H1 (cell line): ENCODE data around the gene SMPDL3B. TPM values are rescaled to one million over a fixed set of nuclear protein-coding genes. Genes with fewer than 3 reads are reported as not detected.

Source experiments
- CHD7 ChIP-seq: fragments of 300-600 bp; sonication (generic); IDR thresholded peaks from 2 replicates; pipeline ENCODE4 v1.7.1; 2012; ENCODE audit warnings: low read length, moderate library complexity, mild to moderate bottlenecking, inconsistent platforms; ENCODE audit not compliant: insufficient replicate concordance
- POU5F1 ChIP-seq: IDR thresholded peaks from 2 replicates; pipeline ENCODE4 v1.6.1; 2011; ENCODE audit warnings: low read depth, mild to moderate bottlenecking, low read length, moderate library complexity
- SIN3A ChIP-seq, 2 experiments: IDR thresholded peaks in 1 of 2; conservative IDR thresholded peaks in 1 of 2; 2 replicates each; pipeline ENCODE4 v1.6.1; 2011 to 2012; ENCODE audit warnings: low read length in 2 of 2, improper control_type of control experiment in 1 of 2, low read depth in 1 of 2, mild to moderate bottlenecking in 1 of 2
- TEAD4 ChIP-seq: IDR thresholded peaks from 2 replicates; pipeline ENCODE4 v1.6.1; 2012; ENCODE audit warnings: low read depth, low read length, inconsistent platforms, mixed read lengths
- polyA plus RNA-seq, 7 experiments: library from polyadenylated mRNA; depleted of rRNA in 3 of 7; stranded (reverse) in 5 of 7; unstranded in 2 of 7; fragments of >200 nt in 5 of 7; fragments of 200-250 nt in 2 of 7; gene quantifications; 1 replicate in 5 of 7; 2 replicates in 1 of 7; 4 replicates in 1 of 7; pipeline versions ENCODE4 v1.2.1 to v1.2.3, GENCODE V29; 2011 to 2013; ENCODE audit warnings: missing spikeins in 2 of 7, mixed read lengths in 2 of 7
- total RNA-seq: library from RNA; stranded (reverse); fragmentation: NEBNext Ultra II Directional; extraction: Animal tissue kit (Norgen Biotek cat#: 25700); gene quantifications from 2 replicates; pipeline ENCODE4 v1.2.1, GENCODE V29; 2021

The SMPDL3B gene
- total and polyA plus RNA-seq, 2 of the 8 experiments (the other 6 are each of a cell fraction or from before 2014, with no cell fraction given), result 54.7 to 143 TPM

- no peak for TF ChIP-seq SIN3A (conservative IDR thresholded peaks at IDR 0.05 in 1 of 2, IDR thresholded peaks at IDR 0.05 in 1 of 2; ENCODE audit: low read depth in 1 of 2, low read length in 2 of 2)
- no peak for TF ChIP-seq TEAD4
- TF ChIP-seq CHD7, result no peak
- no peak for TF ChIP-seq POU5F1
Observed at GRCh38 chr1:27970401-27970800, 35.6 kb downstream of the SMPDL3B start (continued).
